ENCODE measurements around the gene CDK15. TPM values are rescaled to one million over a fixed set of nuclear protein-coding genes. Genes with fewer than 3 reads are reported as not detected.

The CDK15 gene
- total RNA-seq, 1 experiment from 2014 or later = not detected

DNA sequence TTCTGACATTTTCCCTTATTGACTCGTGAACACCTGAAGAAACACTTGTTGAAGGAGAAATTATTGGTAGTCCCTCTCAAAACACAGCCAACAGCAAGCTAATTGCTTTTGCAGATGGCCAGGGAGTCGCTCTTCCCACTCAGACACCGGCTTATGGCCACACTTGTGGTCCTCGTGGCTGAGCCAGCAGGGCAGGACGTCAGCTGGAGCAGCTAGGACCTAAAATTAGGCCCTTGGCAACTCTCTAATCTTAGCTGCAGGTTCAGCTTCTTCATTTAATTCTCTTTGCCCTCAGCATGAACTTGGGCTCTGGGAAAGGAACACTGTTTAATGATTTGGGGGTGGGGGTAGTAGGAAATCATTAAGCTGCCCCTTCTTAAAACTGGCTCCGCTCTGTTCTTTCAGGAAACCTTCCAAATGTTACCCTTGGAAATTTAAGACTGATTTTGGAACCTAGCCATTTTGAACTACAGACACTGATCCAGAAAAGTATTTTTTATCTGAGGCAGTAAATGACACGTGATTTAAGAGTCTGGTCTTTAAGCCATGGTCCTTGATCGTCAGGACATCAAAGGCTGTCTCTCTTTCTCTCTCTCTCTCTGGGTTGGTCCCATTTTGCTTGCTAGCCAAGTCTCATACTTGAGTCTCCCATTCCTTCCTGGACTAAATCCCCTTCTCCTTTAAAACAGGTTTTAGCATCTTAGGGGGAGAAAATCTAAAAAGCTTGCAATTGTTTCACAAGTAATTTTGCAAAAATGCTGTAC lies 77.5 kb downstream of the CDK15 start:
- CTCF ChIA-PET = no interaction called here
- no peak for DNase-seq (ENCODE audit: low read depth, low spot score)
- H2AFZ ChIP-seq (ENCODE audit: low read depth, low read length, poor library complexity, severe bottlenecking) = no peak overlapping the region

DNA sequence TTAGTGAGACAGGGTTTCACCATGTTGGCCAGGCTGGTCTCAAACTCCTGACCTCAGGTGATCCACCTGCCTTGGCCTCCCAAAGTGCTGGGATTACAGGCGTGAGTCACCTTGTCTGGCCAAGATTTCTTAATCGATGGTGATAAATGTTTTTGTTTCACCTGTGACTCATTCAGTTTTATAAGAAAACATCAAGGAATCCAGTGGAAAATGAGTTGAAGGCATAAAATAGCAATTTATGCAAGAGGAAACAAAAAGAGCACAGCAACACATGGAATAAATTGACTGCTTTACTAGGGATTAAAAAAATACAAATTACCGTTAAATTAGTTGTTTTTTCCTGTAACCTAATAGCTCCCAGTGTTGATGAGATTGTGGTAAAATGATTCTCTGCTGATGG lies 80.2 kb downstream of the CDK15 start:
- H3K36me3 ChIP-seq (ENCODE audit: control insufficient read depth in 1 of 2, insufficient read depth in 2 of 2, low read length in 2 of 2) = no peaks in the 10 kb centered on the region
- H3K9ac ChIP-seq (ENCODE audit: low read length) = no peak overlapping the region
- CTCF ChIA-PET = no interaction called here
- H3K27me3 ChIP-seq (ENCODE audit: insufficient read depth, low read length) = peaks cover 70% of the 10 kb centered on the region
- no peaks in the 10 kb centered on the region for H4K20me1 ChIP-seq (ENCODE audit: insufficient read depth)
- no peak overlapping the region for H3K27ac ChIP-seq (ENCODE audit: low read depth, low read length)
- no peaks in the 10 kb centered on the region for H3K9me3 ChIP-seq (ENCODE audit: control insufficient read depth in 1 of 2, insufficient read depth in 1 of 2, low read depth in 1 of 2, low read length in 2 of 2)
- RAD21 ChIA-PET (ENCODE audit: low non-redundant PET in 1 of 2, low total read pairs in 2 of 2, uncharacterized antibody in 2 of 2, unreplicated experiment in 2 of 2) = no interaction called here
- intact Hi-C loops (cut with micrococcal nuclease) = no loop called here
- TF ChIP-seq, protein P1, sequence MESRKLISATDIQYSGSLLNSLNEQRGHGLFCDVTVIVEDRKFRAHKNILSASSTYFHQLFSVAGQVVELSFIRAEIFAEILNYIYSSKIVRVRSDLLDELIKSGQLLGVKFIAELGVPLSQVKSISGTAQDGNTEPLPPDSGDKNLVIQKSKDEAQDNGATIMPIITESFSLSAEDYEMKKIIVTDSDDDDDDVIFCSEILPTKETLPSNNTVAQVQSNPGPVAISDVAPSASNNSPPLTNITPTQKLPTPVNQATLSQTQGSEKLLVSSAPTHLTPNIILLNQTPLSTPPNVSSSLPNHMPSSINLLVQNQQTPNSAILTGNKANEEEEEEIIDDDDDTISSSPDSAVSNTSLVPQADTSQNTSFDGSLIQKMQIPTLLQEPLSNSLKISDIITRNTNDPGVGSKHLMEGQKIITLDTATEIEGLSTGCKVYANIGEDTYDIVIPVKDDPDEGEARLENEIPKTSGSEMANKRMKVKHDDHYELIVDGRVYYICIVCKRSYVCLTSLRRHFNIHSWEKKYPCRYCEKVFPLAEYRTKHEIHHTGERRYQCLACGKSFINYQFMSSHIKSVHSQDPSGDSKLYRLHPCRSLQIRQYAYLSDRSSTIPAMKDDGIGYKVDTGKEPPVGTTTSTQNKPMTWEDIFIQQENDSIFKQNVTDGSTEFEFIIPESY (IDR thresholded peaks at IDR 0.05; ENCODE audit: extremely low read depth, insufficient replicate concordance, low read length) = no peak
- TF ChIP-seq SP1 (IDR thresholded peaks at IDR 0.05; ENCODE audit: low read depth) (peak; percentile 38), CEBPB (IDR thresholded peaks at IDR 0.05; ENCODE audit: low read depth) (peak; percentile 79), JUND (IDR thresholded peaks at IDR 0.05) (peak; percentile 68), FOSL1 (IDR thresholded peaks at IDR 0.05; ENCODE audit: low read depth) (peak; percentile 67)
- peaks cover 21 to 27% of the 10 kb centered on the region in 2 experiments for H3K4me1 ChIP-seq (ENCODE audit: control insufficient read depth in 1 of 2, insufficient read depth in 2 of 2, low read length in 2 of 2)
- no TSS peak for BruUV-seq (replicated peaks)
- DNase-seq (ENCODE audit: low read depth, low spot score) (peak; percentile 16), ATAC-seq (peak; percentile 35; the same call in 1 of the 2 replicates)
- POLR2A ChIA-PET = no interaction called here
- H2AFZ ChIP-seq (ENCODE audit: low read depth, low read length, poor library complexity, severe bottlenecking) = no peak overlapping the region
- no peaks in the 10 kb centered on the region for H3K9me2 ChIP-seq (ENCODE audit: insufficient read depth)
- no peaks in the 10 kb centered on the region for H3K79me2 ChIP-seq (ENCODE audit: insufficient read depth, low read length)
- no peak overlapping the region for H3K4me3 ChIP-seq (replicated peaks in 1 of 2; ENCODE audit: low read depth in 1 of 2, low read length in 2 of 2)
- no peak overlapping the region for H3K4me2 ChIP-seq (ENCODE audit: low read length)

More for the DNA sequence above, 77.5 kb downstream of the CDK15 start:
- no peak overlapping the region for H3K27ac ChIP-seq (ENCODE audit: low read depth, low read length)
- H3K9ac ChIP-seq (ENCODE audit: low read length) = no peak overlapping the region
- H3K4me2 ChIP-seq (ENCODE audit: low read length) = no peak overlapping the region
- H3K4me3 ChIP-seq (replicated peaks in 1 of 2; ENCODE audit: low read depth in 1 of 2, low read length in 2 of 2) = no peak overlapping the region
- H3K9me2 ChIP-seq (ENCODE audit: insufficient read depth) = no peaks in the 10 kb centered on the region
- no TSS peak for BruUV-seq (replicated peaks)
- peaks cover 65% of the 10 kb centered on the region for H3K27me3 ChIP-seq (ENCODE audit: insufficient read depth, low read length)
- no peaks in the 10 kb centered on the region for H3K79me2 ChIP-seq (ENCODE audit: insufficient read depth, low read length)
- ChIA-PET POLR2A (no interaction called here), RAD21 (ENCODE audit: low non-redundant PET in 1 of 2, low total read pairs in 2 of 2, uncharacterized antibody in 2 of 2, unreplicated experiment in 2 of 2) (no interaction called here)
- no peaks in the 10 kb centered on the region for H3K36me3 ChIP-seq (ENCODE audit: control insufficient read depth in 1 of 2, insufficient read depth in 2 of 2, low read length in 2 of 2)
- peaks cover 16 to 17% of the 10 kb centered on the region in 2 experiments for H3K4me1 ChIP-seq (ENCODE audit: control insufficient read depth in 1 of 2, insufficient read depth in 2 of 2, low read length in 2 of 2)
- peak; percentile 19 for TF ChIP-seq TCF7L2 (IDR thresholded peaks at IDR 0.05; ENCODE audit: borderline replicate concordance, extremely low read depth, insufficient read depth, insufficient read length)
- no peak for TF ChIP-seq JUND (IDR thresholded peaks at IDR 0.05)
- intact Hi-C loops (cut with micrococcal nuclease) = no loop called here
- H3K9me3 ChIP-seq (ENCODE audit: control insufficient read depth in 1 of 2, insufficient read depth in 1 of 2, low read depth in 1 of 2, low read length in 2 of 2) = no peaks in the 10 kb centered on the region
- ATAC-seq = no peak
- no peaks in the 10 kb centered on the region for H4K20me1 ChIP-seq (ENCODE audit: insufficient read depth)

All from HCT116 (cell line).